HEK293T (cell line): Measurements from ENCODE around the gene ASIC5.

Experiments used
- ARNT ChIP-seq: fragments of 450-650 bp; IDR thresholded peaks from 2 replicates; pipeline ENCODE4 v1.6.1; 2017; ENCODE audit warnings: mild to moderate bottlenecking
- BHLHE40 ChIP-seq: fragments of 450-650 bp; IDR thresholded peaks from 2 replicates; pipeline ENCODE4 v1.6.1; 2016; ENCODE audit warnings: mild to moderate bottlenecking, moderate library complexity, borderline replicate concordance
- ELF4 ChIP-seq: fragments of 450-650 bp; IDR thresholded peaks from 2 replicates; pipeline ENCODE4 v1.6.1; 2017; ENCODE audit warnings: antibody characterized with exemption
- FOXA1 ChIP-seq: fragments of 450-650 bp; IDR thresholded peaks from 2 replicates; pipeline ENCODE4 v1.6.1; 2016; ENCODE audit warnings: mild to moderate bottlenecking
- FOXK2 ChIP-seq: fragments of 450-650 bp; IDR thresholded peaks from 2 replicates; pipeline ENCODE4 v1.6.1; 2016; ENCODE audit warnings: mild to moderate bottlenecking
- FOXM1 ChIP-seq: fragments of 450-650 bp; IDR thresholded peaks from 2 replicates; pipeline ENCODE4 v1.6.1; 2017; ENCODE audit warnings: mild to moderate bottlenecking, borderline replicate concordance
- HDGF ChIP-seq: fragments of 450-650 bp; IDR thresholded peaks from 2 replicates; pipeline ENCODE4 v1.6.1; 2017; ENCODE audit warnings: antibody characterized with exemption, borderline replicate concordance
- NFRKB ChIP-seq: fragments of 450-650 bp; IDR thresholded peaks from 2 replicates; pipeline ENCODE4 v1.6.1; 2016; ENCODE audit warnings: mild to moderate bottlenecking, moderate library complexity
- SP1 ChIP-seq: fragments of 450-650 bp; IDR thresholded peaks from 2 replicates; pipeline ENCODE4 v1.6.1; 2017
- SUZ12 ChIP-seq: fragments of 450-650 bp; IDR thresholded peaks from 2 replicates; pipeline ENCODE4 v1.6.1; 2016; ENCODE audit warnings: mild to moderate bottlenecking
- TARDBP ChIP-seq: fragments of 450-650 bp; IDR thresholded peaks from 2 replicates; pipeline ENCODE4 v1.6.1; 2016
- ZNF384 ChIP-seq: fragments of 450-650 bp; IDR thresholded peaks from 2 replicates; pipeline ENCODE4 v1.6.1; 2016
- TF ChIP-seq, protein P1 (sequence below): fragments of 450-650 bp; IDR thresholded peaks from 2 replicates; pipeline ENCODE4 v1.6.1; 2016

DNA sequence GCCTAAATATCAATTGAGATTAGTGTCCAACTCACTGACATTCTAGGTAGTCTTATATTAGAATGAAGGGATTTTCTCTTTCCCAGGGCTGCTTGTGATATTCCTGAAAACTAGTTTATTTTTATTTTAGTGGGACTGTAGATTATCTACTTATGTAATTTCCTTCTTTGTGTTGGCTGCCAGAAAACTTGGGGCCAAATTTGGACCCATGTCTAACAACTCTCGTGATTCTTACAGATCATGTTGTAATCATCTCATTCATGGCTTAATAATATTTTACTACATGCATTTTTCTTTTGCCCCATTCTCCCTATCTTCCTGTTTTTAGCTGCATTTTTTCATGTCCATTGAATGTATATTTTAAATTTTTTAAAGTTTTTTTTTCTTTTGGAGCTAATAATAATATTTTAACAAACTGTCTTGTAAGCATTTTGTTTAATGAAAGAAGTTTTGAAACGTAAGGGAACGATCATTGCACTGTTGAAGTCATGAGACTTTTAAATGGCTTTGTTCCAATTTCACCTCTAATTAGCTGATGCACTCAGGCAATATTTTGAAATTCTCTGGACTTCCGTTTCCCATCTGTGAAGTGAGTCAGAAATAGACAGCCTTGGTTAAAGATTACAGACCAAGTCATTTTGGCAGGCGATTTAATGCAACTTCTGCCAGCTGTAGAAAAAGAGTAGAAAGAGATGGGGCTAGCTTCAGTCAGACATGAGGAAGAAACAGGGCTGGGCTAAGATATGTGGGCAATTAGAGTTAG lies 23.1 kb upstream of the ASIC5 start:
- TF ChIP-seq BHLHE40 (no peak), TARDBP (no peak), HDGF (no peak), FOXK2 (no peak), FOXM1 (no peak), SUZ12 (no peak), ELF4 (no peak), SP1 (no peak), ZNF384 (no peak), FOXA1 (no peak), ARNT (no peak), NFRKB (no peak)
- TF ChIP-seq, protein P1, sequence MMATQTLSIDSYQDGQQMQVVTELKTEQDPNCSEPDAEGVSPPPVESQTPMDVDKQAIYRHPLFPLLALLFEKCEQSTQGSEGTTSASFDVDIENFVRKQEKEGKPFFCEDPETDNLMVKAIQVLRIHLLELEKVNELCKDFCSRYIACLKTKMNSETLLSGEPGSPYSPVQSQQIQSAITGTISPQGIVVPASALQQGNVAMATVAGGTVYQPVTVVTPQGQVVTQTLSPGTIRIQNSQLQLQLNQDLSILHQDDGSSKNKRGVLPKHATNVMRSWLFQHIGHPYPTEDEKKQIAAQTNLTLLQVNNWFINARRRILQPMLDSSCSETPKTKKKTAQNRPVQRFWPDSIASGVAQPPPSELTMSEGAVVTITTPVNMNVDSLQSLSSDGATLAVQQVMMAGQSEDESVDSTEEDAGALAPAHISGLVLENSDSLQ, result no peak
